Right ventricle myocardium superior (tissue), 1 donor: ENCODE data around the gene ABCC8. TPM values are rescaled to one million over a fixed set of nuclear protein-coding genes. Genes with fewer than 3 reads are reported as not detected.

Source experiments
- ATAC-seq: fragments of 200-7000 bp; cut with Tn5 transposase; one replicate; pipeline ENCODE4 v1.9.1; 2020; ENCODE audit warnings: mild to moderate bottlenecking; ENCODE audit not compliant: poor library complexity
- DNase-seq: peaks from one replicate; pipeline ENCODE4 v3.0.0-alpha.2; 2020
- intact Hi-C: fragments of 100-400 bp; cut with DNase I; formaldehyde crosslinking; loops from one replicate; pipeline ENCODE4 v1.11.2; 2022
- total RNA-seq: library from RNA; stranded (reverse); fragmentation: NEBNext Ultra II Directional; extraction: Animal tissue kit (Norgen Biotek cat#: 25700); gene quantifications from one replicate; pipeline ENCODE4 v1.2.1, GENCODE V29; 2021
- donor health status: DM: no; HTN: yes; CAD: no; lungs with severe emphysema.

ABCC8 gene
- total RNA-seq, 1 donor from 2014 or later: 0.91 TPM

GRCh38 chr11:17384002-17384511 lies 92.6 kb downstream of the ABCC8 start:
- ATAC-seq: peak; percentile 54
- intact Hi-C loops: loop anchor here (1.0 kb wide), 1 partner anchor 120 kb away; no protein-coding TSS in a partner anchor
- peak; percentile 84 for DNase-seq

GRCh38 chr11:17383461-17383860 lies 93.2 kb downstream of the ABCC8 start:
- ATAC-seq (no peak), DNase-seq (no peak)
- intact Hi-C loops: no loop called here

GRCh38 chr11:17382046-17382728 lies 94.5 kb downstream of the ABCC8 start:
- intact Hi-C loops: no loop called here
- DNase-seq: no peak
- no peak for ATAC-seq

DNA sequence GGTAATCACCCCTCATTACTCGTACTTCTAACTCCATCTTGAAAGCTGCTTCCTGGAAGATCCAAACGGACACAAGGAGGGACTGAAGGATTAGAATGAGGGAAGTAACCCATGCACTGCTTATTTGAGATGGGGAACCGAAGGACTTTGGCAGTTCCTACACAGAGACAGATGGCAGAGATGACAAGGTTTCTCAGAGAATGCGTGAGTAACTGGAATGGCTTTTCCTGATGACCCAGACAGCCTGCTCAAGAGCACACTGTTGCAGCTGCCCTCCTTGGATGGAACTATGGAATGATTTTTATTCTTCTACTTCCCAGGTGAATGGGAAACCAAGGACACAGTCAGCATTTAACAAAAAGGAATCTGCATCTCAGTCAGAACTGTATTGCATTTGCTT lies 95.5 kb downstream of the ABCC8 start:
- no peak for DNase-seq
- ATAC-seq: no peak
- intact Hi-C loops: no loop called here

DNA sequence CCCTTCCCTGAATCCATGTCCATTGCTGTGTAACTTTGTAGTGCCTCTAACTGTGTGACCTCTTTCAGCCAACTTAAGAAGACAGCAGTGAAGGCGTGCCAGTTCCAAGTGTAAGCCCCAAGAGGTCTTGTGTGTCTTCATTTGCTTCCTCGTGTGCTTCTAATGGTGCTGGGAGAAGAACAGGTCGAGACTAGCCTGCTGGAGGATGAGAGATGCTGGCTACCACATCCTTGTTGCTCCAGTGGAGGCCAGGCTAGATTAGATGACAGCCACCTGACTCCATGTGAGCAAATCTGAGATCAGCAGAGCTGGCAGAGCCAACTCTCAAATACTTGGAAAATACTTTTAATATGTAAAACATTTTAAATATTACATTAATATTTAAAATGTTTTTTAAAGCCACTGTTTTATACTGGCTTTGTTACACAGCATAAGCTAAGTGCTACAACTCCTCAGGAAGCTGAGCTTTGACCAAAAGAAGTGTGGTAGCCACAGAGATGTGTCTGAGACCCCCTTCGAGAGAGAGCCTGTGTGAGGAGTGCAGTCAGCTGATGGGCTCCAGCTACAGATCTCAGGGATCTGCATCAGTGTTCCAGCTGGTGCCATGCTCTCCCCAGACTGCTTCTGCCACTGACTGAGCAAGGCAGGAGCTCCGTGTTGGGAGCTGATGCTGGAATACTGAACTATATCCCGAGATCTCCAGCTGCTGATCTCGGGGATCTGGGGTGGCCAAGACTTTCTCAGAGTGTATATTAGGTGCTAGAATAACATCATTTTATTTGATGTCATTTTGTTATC lies 97.1 kb downstream of the ABCC8 start:
- intact Hi-C loops: no loop called here

GRCh38 chr11:17378655-17379054 lies 98.0 kb downstream of the ABCC8 start:
- DNase-seq (no peak), ATAC-seq (no peak)
- intact Hi-C loops: no loop called here

More for the DNA sequence above, 97.1 kb downstream of the ABCC8 start:
- ATAC-seq (no peak), DNase-seq (no peak)

GRCh38 chr11:17376493-17376892 lies 100.2 kb downstream of the ABCC8 start:
- ATAC-seq (peak; percentile 83), DNase-seq (no peak)
- intact Hi-C loops: no loop called here

GRCh38 chr11:17375547-17375946 lies 101.1 kb downstream of the ABCC8 start:
- intact Hi-C loops: no loop called here
- no peak for ATAC-seq
- DNase-seq: no peak

GRCh38 chr11:17371614-17372013 lies 105.0 kb downstream of the ABCC8 start:
- ATAC-seq (no peak), DNase-seq (no peak)
- intact Hi-C loops: no loop called here

DNA sequence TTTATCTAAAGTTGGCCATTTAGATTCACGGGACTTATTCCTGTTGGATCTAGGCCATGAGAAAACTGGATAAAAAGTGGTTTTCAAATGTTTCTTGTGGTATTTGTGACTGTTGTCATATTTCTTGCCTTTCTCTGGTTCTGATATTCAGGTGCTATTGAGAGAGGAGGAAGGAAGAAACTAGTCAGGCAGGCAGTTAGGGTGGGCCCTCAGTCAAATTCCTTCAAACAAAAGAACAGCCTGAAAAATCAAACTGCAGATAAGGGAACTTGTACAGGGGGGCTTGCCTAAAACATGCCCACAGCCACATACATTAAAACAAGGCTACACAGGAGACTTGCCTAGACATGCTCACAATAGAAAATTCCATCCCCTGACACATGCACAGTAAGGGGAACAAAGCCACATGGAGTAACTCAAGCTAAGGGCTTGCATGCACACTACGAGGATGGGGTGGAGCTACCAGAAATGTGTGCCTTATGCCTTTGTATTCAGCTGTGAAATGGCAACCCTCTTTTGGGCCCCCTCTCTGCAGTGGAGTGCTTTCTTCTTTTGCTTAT lies 106.9 kb downstream of the ABCC8 start:
- intact Hi-C loops: no loop called here
- ATAC-seq (no peak), DNase-seq (no peak)

DNA sequence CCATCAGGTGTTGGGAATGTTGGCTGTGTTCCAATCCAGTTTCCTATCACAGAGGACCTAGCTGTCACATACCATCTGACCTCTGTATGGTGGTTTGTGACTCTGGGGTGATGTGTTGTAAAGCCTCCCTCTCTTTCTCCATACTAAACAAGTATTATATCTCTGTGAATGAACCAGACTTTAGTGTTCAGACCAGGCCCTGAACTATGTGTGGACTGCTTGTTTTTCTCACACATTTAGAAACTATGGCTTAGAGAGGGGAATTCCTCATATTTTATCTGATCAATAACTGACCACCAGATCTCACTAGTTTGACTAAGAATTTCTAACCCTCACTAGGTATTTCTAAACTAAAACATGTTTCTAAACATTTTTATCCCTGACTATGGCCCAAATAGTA lies 107.6 kb downstream of the ABCC8 start:
- ATAC-seq (no peak), DNase-seq (no peak)
- intact Hi-C loops: no loop called here

DNA sequence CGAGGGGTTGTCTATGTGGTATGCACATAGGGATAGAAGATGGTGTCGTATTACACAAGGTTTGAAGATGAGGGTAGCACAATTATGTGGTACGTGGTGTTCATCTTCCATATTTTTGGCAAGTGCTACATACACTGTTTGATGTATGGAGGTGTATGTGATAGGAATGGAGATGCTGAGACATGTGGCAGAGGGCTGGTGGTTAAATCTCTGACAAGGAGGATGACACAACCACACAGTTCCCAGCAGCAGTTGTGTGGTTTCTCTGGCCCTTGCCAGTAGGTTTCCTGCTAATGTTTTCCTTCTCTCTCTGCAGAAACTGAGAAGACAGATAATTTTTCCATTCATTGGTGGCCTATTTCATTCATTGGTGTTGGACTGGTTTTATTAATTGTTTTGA lies 108.1 kb downstream of the ABCC8 start:
- intact Hi-C loops: no loop called here
- DNase-seq: no peak
- ATAC-seq: no peak

DNA sequence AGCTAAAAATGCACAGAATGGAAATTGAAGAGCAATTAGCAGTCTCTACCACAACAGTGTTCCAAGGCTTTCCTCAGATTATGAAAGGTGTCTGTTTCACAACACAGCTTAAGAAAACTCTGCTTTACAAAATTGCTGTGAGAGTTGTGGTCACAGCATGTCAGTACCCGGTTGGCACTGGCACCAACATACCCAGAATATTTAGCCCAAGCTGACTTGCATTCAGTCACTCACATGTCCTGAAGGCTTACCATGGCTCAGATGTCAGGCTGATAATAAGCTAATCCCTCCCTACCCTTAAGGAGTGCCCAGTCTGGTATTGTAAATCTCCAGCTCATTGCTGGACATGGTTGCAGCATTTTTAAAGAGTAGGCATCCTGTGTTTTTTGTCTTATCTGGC lies 110.2 kb downstream of the ABCC8 start:
- intact Hi-C loops: no loop called here

GRCh38 chr11:17354601-17354991 lies 122.0 kb downstream of the ABCC8 start:
- no peak for DNase-seq
- intact Hi-C loops: no loop called here
- peak; percentile 66 for ATAC-seq

More for the DNA sequence above, 110.2 kb downstream of the ABCC8 start:
- no peak for DNase-seq
- ATAC-seq: no peak

GRCh38 chr11:17353821-17354600 lies 122.6 kb downstream of the ABCC8 start:
- intact Hi-C loops: no loop called here
- ATAC-seq (no peak), DNase-seq (no peak)

DNA sequence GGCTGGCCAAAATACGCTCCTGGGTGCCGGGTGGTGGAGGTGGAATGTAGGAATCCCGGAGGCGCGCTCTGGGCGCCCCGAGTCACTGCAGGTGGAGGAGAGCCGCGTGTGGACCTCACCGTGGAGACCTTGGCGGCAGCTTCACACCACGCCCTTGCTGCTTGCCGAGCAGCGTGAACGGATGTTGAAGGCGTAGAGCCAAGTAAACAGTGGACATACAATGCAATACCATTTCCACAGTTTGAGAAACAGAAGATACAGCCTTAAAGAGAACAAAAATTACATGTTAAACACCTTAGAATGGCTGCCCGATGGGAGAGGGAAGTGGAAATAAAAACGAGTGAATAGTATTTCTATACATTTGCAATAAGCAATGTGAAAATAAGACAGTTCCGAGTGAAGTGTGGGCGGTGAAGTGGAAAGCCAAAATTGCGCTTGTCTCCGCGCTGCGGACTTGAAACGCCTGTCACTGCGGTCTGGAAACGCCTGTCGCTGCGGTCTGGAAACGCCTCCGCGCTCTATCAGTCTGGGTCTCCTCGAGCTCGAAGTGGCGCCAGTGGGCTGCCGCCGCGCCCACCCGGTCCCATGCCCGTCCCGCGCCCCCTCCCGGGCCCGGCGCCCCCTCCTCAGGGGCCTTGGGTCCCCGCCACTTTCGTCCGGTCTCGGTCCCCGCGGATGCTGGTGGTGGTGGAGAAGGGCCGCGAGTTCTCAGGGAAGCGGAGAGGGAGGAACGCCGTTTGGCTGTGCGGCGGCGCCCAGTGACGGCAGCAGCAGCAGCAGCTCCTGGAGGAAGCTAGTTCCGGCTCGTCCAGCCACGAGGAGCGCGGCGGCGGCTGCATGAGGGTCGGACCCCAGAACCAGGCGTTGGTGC lies 123.5 kb downstream of the ABCC8 start:
- peak; percentile 86 for DNase-seq
- intact Hi-C loops: no loop called here
- peak; percentile 89 for ATAC-seq

DNA sequence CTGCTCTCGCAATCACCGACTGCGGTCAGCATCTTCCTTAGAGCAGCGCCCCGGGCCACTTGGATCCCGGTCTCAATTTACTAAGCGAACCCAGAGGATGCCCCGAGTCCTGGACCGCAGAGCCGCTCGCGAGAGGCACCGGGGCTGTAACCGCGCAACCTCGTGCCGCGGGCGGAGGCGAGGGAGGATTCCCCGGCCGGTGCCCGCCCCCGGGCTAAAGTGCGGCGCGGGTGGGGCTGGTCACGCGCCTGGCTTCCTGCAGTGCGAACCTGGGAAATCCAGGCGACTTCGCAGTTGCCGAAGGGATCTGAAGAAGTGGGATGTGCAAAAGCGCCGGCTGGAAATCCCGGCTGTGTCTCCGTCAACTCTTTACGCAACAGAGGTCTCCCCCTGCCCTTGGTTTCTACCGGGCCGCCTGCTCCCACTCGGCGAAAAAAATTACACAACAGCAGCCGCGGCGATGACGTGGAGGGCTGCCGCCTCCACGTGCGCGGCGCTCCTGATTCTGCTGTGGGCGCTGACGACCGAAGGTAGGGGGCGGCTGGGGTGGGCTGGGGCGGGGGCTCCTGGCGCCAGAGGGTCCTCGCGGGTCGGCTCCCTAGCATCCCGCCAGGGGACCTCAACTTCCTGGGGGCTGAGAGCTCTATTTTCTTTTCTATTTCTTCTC lies 125.0 kb downstream of the ABCC8 start, which contains the start of gene NCR3LG1:
Gene NCR3LG1 (plus strand): TSS at position 291 of the 667 bp plus-strand sequence. CDS start 170 bp downstream, at position 461.
- ATAC-seq: peak; percentile 56
- intact Hi-C loops: no loop called here
- peak; percentile 73 for DNase-seq
